CD4-positive, alpha-beta T cell treated with Interleukin-4 for 1 hour (primary cell): ENCODE measurements around the gene HSDL1.
"Not testable (repeated sequence)": the region's sequence is repeated elsewhere in the genome, so short reads cannot be mapped to it uniquely, and the experiment has no call there.

Experiments used
- DNase-seq, 2 donors: peaks; one replicate each; pipeline ENCODE4 v3.0.0-alpha.2; 2020 to 2022

The HSDL1 gene

GRCh38 chr16:84137769-84138357 lies 7.1 kb downstream of the HSDL1 start:
- no peak for DNase-seq

GRCh38 chr16:84137287-84137686 lies 7.7 kb downstream of the HSDL1 start:
- DNase-seq, result no peak

- no peak for DNase-seq
Measured at GRCh38 chr16:84136331-84137125, 8.4 kb downstream of the HSDL1 start.

GRCh38 chr16:84132527-84133285 lies 12.3 kb downstream of the HSDL1 start:
- DNase-seq, result no peak

GRCh38 chr16:84131117-84131516 lies 13.9 kb downstream of the HSDL1 start:
- no peak for DNase-seq

GRCh38 chr16:84124257-84125073 lies 20.5 kb downstream of the HSDL1 start:
- no peak for DNase-seq

GRCh38 chr16:84121007-84121406 lies 24.0 kb downstream of the HSDL1 start:
- no peak for DNase-seq

GRCh38 chr16:84120023-84120422 lies 25.0 kb downstream of the HSDL1 start:
- no peak for DNase-seq

GRCh38 chr16:84119368-84119767 lies 25.6 kb downstream of the HSDL1 start:
- no peak for DNase-seq

- DNase-seq, result not testable (repeated sequence)
Measured at GRCh38 chr16:84118315-84118714, 26.7 kb downstream of the HSDL1 start.

GRCh38 chr16:84117494-84117843 lies 27.5 kb downstream of the HSDL1 start:
- DNase-seq, result peak in 1 of 2 donors; percentile 16

- peak; percentile 98 for DNase-seq
Measured at GRCh38 chr16:84116720-84117493, 28.1 kb downstream of the HSDL1 start, which contains the start of gene MBTPS1. Gene MBTPS1, minus strand, starts transcription at chr16:84116942. Its CDS starts 15,159 bp downstream, at chr16:84101783.

- DNase-seq, result peak; percentile 63 to 64
Measured at GRCh38 chr16:84115919-84116719, 28.9 kb downstream of the HSDL1 start.

- DNase-seq, result not testable (repeated sequence)
Measured at GRCh38 chr16:84111949-84112348, 33.0 kb downstream of the HSDL1 start.

GRCh38 chr16:84111525-84111924 lies 33.5 kb downstream of the HSDL1 start:
- DNase-seq, result no peak

- DNase-seq, result no peak
Measured at GRCh38 chr16:84110527-84110926, 34.5 kb downstream of the HSDL1 start.

GRCh38 chr16:84109598-84110335 lies 35.2 kb downstream of the HSDL1 start:
- no peak for DNase-seq

- no peak for DNase-seq
Measured at GRCh38 chr16:84107921-84108320, 37.1 kb downstream of the HSDL1 start.

GRCh38 chr16:84105948-84106740 lies 38.8 kb downstream of the HSDL1 start:
- no peak for DNase-seq
